ENCODE measurements around the gene TMED1. TPM values are rescaled to one million over a fixed set of nuclear protein-coding genes. Genes with fewer than 3 reads are reported as not detected.

Gene TMED1
- total and polyA plus RNA-seq, 2 of the 8 experiments (the other 6 are each of a cell fraction or from before 2014, with no cell fraction given), result 26.9 to 31.9 TPM

GRCh38 chr19:10839114-10840050 is 3.4 kb upstream of the TMED1 start:
- Histone ChIP-seq H3K9me3 (ENCODE audit: insufficient read depth in 2 of 2, low read depth in 1 of 2, low read length in 1 of 2) (peaks cover 0 to 4% of the 10 kb centered on the region in 2 experiments; a peak in 1 of 4 replicates), H2BK5ac (ENCODE audit: low read depth, low read length) (no peak overlapping the region), H3K27ac (ENCODE audit: low read depth, low read length) (no peak overlapping the region), H3K79me1 (ENCODE audit: low read depth, low read length) (peaks cover 4% of the 10 kb centered on the region; the same call in 1 of the 2 replicates), H3K36me3 (ENCODE audit: control insufficient read depth in 2 of 4, insufficient read depth in 4 of 4, low read length in 3 of 4) (no peaks in the 10 kb centered on the region; a peak in 1 of 8 replicates), H2AK5ac (ENCODE audit: low read depth, low read length) (no peak overlapping the region), H3K79me2 (ENCODE audit: control insufficient read depth in 1 of 2, insufficient read depth in 2 of 2, low read length in 2 of 2) (no peaks in the 10 kb centered on the region), H2BK15ac (ENCODE audit: low read length) (no peak overlapping the region), H2BK12ac (ENCODE audit: low read depth, low read length) (no peak overlapping the region), H2AFZ (ENCODE audit: low read length) (no peak overlapping the region), H3K4me2 (ENCODE audit: insufficient read depth in 1 of 2, low read depth in 2 of 2, low read length in 2 of 2) (no peak overlapping the region), H3K23ac (ENCODE audit: insufficient read length) (no peak overlapping the region), H3K18ac (ENCODE audit: extremely low read depth, low read length) (no peak overlapping the region), H4K91ac (replicated peaks; ENCODE audit: insufficient read length, low read length) (no peak overlapping the region), H2BK120ac (replicated peaks; ENCODE audit: low read depth, low read length) (no peak overlapping the region), H4K20me1 (replicated peaks in 1 of 2; ENCODE audit: control insufficient read depth in 1 of 2, insufficient read depth in 2 of 2, low read length in 2 of 2) (peaks cover 0 to 5% of the 10 kb centered on the region in 2 experiments), H3K14ac (ENCODE audit: insufficient read length) (no peak overlapping the region), H3K23me2 (ENCODE audit: low read depth, low read length) (peaks cover 8% of the 10 kb centered on the region; the same call in 1 of the 2 replicates), H3K4me1 (replicated peaks in 1 of 4; ENCODE audit: control insufficient read depth in 3 of 4, insufficient read depth in 4 of 4, low read length in 3 of 4) (peaks cover 3 to 10% (median 6%) of the 10 kb centered on the region in 4 experiments), H4K5ac (ENCODE audit: insufficient read length, low read depth, low read length) (no peak overlapping the region), H3K4me3 (ENCODE audit: extremely low read depth in 1 of 4, insufficient read depth in 2 of 4, low read depth in 3 of 4, low read length in 4 of 4) (no peak overlapping the region), H4K8ac (ENCODE audit: extremely low read depth, insufficient read depth, low read length) (no peak overlapping the region), H3K56ac (replicated peaks; ENCODE audit: insufficient read length, low read depth, low read length) (no peak overlapping the region), H2BK20ac (ENCODE audit: low read length) (no peak overlapping the region), H3K4ac (replicated peaks; ENCODE audit: insufficient read length, low read depth, low read length) (no peak overlapping the region), H3K27me3 (replicated peaks in 1 of 4; ENCODE audit: control insufficient read depth in 3 of 4, extremely low read depth in 1 of 4, insufficient read depth in 3 of 4, low read length in 3 of 4) (peaks cover 0 to 4% (median 0%) of the 10 kb centered on the region in 4 experiments; a peak in 1 of 7 replicates), H3K9ac (replicated peaks in 1 of 4; ENCODE audit: extremely low read depth in 1 of 4, low read depth in 3 of 4, low read length in 3 of 4) (no peak overlapping the region)
- no peak for FAIRE-seq
- DNase-seq (ENCODE audit: low read depth in 1 of 2, low spot score in 2 of 2), result no peak
- ChIA-PET CTCF (ENCODE audit: partially characterized antibody) (interaction anchor here (2.1 to 21.2 kb wide), 3 partner anchors 11 to 26 kb away, joined by 7 to 249 read pairs (median 77); no protein-coding TSS in a partner anchor), POLR2A (ENCODE audit: partially characterized antibody) (interaction anchor here (0.6 to 1.4 kb wide), 3 partner anchors 13 to 112 kb away, joined by 3 read pairs; no protein-coding TSS in a partner anchor)
- WGBS, 2 experiments (ENCODE audit: extremely low coverage in 1 of 2, insufficient coverage in 1 of 2, insufficient read length in 1 of 2, insufficient replicate concordance in 2 of 2, low coverage in 1 of 2, low lambda C conversion rate in 2 of 2, missing lambda C conversion rate in 1 of 2), result 86% methylated on average over 10 of the region's 10 CpGs; no CpG with 5 or more reads in 1 of the 2 experiments
- TF ChIP-seq BCL11A (IDR thresholded peaks at IDR 0.05; ENCODE audit: low read depth in 2 of 2, low read length in 2 of 2), result no peak
- TF ChIP-seq POLR2A (IDR thresholded peaks at IDR 0.05; ENCODE audit: control extremely low read depth in 1 of 2, low read depth in 2 of 2, low read length in 2 of 2), result no peak
- TF ChIP-seq BACH1 (IDR thresholded peaks at IDR 0.05; ENCODE audit: low read length), result no peak
- no peak for TF ChIP-seq BRCA1 (IDR thresholded peaks at IDR 0.05; ENCODE audit: low read depth, low read length)
- TF ChIP-seq USF2 (IDR thresholded peaks at IDR 0.05; ENCODE audit: low read length), result no peak
- TF ChIP-seq TAF7 (optimal IDR thresholded peaks at IDR 0.05; ENCODE audit: borderline replicate concordance, low read depth, low read length), result no peak
- no peak for TF ChIP-seq CTBP2 (IDR thresholded peaks at IDR 0.05; ENCODE audit: borderline replicate concordance, insufficient read depth, insufficient read length, low read length)
- no peak for TF ChIP-seq JUN (IDR thresholded peaks at IDR 0.05; ENCODE audit: low read depth, low read length)
- no peak for TF ChIP-seq SRF (IDR thresholded peaks at IDR 0.05; ENCODE audit: low read depth, low read length)
- no peak for TF ChIP-seq GTF2F1 (IDR thresholded peaks at IDR 0.05; ENCODE audit: borderline replicate concordance, low read depth, low read length)
- TF ChIP-seq SUZ12 (IDR thresholded peaks at IDR 0.05; ENCODE audit: low read length), result no peak
